GM12873 (cell line): ENCODE results near the gene PCCA.

Experiments
- TF ChIP-seq, protein P1 (sequence below): IDR thresholded peaks from 2 replicates; pipeline ENCODE4 v1.5.1; 2012; ENCODE audit warnings: low read depth, mild to moderate bottlenecking, moderate library complexity, low read length, control low read depth; ENCODE audit not compliant: insufficient read depth; ENCODE audit errors: missing control alignments

Gene PCCA

GRCh38 chr13:100184095-100184494, 95.2 kb downstream of the PCCA start:
- TF ChIP-seq, protein P1, sequence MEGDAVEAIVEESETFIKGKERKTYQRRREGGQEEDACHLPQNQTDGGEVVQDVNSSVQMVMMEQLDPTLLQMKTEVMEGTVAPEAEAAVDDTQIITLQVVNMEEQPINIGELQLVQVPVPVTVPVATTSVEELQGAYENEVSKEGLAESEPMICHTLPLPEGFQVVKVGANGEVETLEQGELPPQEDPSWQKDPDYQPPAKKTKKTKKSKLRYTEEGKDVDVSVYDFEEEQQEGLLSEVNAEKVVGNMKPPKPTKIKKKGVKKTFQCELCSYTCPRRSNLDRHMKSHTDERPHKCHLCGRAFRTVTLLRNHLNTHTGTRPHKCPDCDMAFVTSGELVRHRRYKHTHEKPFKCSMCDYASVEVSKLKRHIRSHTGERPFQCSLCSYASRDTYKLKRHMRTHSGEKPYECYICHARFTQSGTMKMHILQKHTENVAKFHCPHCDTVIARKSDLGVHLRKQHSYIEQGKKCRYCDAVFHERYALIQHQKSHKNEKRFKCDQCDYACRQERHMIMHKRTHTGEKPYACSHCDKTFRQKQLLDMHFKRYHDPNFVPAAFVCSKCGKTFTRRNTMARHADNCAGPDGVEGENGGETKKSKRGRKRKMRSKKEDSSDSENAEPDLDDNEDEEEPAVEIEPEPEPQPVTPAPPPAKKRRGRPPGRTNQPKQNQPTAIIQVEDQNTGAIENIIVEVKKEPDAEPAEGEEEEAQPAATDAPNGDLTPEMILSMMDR, result no peak

GRCh38 chr13:100195568-100195967, 106.7 kb downstream of the PCCA start:
- TF ChIP-seq, protein P1, result no peak

DNA sequence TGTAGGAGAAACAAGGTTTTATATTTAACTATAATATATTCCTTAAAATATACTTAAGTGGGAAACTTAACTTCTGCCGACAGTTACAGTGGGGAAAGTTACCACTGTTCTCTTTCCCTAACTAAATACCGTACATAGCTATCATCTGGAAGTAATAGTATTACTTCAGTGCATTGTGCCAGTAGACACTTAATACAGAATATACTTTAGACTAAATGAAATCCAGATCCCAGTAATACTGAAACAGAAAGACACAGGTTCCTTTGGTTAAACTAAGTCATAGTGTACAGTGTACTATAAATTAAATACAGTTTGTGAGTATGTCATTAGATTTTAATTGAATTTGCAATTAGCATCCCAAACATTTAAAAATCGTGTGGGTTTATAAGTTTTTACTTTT, 107.5 kb downstream of the PCCA start:
- TF ChIP-seq, protein P1, result no peak

- TF ChIP-seq, protein P1, result no peak
Observed at GRCh38 chr13:100197116-100197515, 108.2 kb downstream of the PCCA start.

DNA sequence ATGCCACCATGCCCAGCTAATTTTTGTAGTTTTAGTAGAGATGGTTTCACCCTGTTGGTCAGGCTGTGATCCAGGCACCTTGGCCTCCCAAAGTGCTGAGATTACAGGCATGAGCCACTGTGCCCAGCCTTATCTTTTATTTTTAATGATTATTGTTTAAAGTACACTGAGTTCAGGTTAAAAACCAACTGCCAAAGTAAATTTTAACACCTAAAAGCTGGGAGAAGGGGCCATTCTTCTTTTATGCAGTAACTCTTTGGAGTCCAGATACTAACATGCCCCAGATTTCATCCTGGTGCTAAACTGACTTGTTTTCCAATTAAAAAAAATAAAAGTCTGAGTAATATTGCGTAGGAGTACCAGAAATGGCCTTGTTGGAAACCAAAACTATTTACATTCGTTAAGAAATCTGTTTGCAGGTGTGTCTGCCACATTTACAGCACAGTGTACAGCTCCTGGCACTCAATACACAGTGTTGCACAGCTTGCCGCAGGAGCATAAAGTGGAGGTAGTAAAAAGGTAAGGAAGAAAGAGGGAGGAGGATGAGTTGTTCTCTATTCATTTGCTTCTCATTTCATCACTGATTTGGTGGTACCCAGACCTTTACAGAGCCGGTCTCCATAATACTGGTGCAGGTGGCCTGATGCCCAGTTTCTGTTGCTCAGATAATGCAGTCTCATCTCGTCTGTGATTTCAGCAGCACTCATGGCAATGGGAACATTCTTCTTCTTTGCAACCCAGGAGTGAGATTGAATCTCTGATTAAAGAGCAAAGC, 108.9 kb downstream of the PCCA start:
- TF ChIP-seq, protein P1, result no peak

GRCh38 chr13:100203696-100204367, 114.9 kb downstream of the PCCA start:
- TF ChIP-seq, protein P1, result no peak

GRCh38 chr13:100208002-100208401, 119.1 kb downstream of the PCCA start:
- TF ChIP-seq, protein P1, result no peak
